Measurements from ENCODE around the gene PITPNM2.
"Not testable (repeated sequence)": the region's sequence is repeated elsewhere in the genome, so short reads cannot be mapped to it uniquely, and the experiment has no call there.

Gene PITPNM2

DNA sequence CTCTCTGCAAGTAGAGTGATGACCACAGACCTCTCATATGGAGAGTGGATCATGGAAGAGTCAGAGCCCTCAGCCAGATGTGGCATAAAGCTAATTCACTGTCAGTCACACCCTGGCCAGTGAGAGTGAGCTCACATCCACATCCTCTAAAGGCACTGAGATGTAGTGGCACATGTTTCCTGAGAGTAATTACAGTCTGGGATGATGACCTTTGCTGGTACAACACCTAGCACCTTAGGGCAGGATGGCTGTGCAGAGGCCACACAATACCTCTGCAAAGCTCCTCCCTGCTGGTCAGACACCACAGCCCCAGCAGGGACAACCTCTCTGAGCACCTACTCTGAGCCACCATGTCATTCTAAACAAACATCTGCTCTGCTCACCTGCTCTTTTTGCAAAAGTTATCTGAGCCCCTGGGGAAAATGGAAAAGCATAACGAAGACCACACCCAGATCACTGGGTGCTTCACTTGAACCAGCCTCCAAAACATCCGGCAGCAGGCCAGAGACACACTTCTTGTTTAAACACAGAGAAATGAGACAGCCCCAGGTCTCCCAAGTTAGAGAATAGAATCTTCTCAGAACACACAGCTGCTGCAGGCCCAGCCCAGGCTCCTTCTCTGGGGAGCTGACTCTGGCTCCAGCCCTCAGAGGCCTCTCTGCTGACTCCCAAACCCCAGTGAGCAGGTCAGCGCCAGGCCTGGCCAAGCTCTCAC, 30.3 kb downstream of the PITPNM2 start:
- no peak for DNase-seq (ENCODE audit: low read depth, low spot score)

- no peak for DNase-seq (ENCODE audit: low read depth, low spot score)
These were observed 31.1 kb downstream of the PITPNM2 start for GRCh38 chr12:123119808-123120207.

DNA sequence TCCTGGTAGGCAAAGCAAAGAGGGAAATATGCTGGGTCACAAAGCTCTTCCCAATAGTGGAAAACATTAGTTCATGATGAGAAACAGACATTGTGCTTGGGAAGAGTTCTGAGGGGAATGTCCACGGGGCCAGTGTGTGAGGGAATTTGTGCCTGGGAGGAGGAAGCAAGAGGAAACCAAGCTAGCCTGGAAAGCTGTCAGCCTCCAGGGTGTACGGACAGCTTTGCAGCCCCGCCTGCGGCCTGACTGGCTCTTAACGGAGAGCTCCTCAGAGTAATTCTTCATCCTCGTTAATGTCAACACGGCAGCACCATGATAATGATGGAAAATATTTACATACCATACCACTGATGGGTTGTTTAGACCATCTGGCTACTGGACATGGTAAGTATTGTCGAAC, 32.4 kb downstream of the PITPNM2 start:
- no peak for DNase-seq (ENCODE audit: low read depth, low spot score)

DNA sequence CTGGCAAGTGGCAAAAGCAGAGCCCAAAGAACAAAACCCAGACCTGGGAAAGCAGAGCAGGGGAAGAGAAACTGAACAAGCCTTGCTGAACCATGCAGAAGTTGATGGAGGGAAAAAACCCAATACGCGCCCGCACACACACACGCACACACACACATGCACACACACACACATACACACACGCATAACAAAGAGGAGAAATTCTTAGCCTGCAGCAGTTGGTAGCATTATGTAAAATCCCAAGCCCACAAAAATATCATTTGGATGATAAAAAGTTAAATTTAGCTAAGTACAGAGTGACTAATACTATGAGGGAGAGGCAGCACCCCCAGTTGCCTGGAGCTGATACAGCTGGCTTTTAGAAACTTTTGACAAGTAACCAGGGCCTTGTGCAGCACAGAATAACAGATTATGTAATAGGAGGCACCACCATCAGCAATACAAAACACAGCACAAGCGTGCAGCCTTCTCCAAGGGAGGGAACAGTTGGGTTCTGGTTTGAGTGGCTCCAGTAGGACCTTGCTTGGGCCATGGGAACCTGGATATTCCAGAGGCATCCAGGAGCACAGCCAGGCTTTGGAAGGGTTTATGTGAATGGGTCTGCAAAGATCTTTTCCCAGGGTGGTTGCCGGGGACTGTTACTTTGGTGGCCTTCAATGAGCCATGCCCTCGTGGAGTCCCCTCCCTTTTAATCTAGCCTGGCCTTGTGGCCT, 35.3 kb downstream of the PITPNM2 start:
- no peak for DNase-seq (ENCODE audit: low read depth, low spot score)

GRCh38 chr12:123114304-123115083, 36.4 kb downstream of the PITPNM2 start:
- no peak for DNase-seq (ENCODE audit: low read depth, low spot score)

GRCh38 chr12:123113026-123113425, 37.9 kb downstream of the PITPNM2 start:
- no peak for DNase-seq (ENCODE audit: low read depth, low spot score)

GRCh38 chr12:123111498-123112165, 39.3 kb downstream of the PITPNM2 start:
- no peak for DNase-seq (ENCODE audit: low read depth, low spot score)

DNA sequence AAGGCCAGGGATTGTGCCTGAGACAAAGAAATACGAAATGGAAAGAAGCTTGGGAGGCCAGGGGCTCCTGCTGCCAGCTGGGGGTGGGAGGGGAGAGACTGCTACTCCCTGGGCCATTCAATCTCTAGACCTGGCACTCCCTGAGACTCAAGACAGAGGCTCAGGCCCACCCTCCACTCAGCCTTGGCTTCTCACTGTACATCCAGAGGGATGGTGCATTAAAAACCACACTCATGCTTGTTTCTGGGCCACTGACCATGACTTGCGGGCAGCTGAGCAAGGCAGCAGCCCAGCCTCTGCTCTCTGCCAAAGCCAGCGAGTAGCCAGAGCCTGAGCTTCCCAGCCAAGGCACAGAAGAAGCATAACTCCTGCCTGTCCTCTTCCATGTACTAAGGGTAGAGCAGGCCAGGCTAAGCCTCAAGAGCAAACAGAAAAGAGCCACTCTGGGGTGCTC, 41.5 kb downstream of the PITPNM2 start:
- no peak for DNase-seq (ENCODE audit: low read depth, low spot score)

DNA sequence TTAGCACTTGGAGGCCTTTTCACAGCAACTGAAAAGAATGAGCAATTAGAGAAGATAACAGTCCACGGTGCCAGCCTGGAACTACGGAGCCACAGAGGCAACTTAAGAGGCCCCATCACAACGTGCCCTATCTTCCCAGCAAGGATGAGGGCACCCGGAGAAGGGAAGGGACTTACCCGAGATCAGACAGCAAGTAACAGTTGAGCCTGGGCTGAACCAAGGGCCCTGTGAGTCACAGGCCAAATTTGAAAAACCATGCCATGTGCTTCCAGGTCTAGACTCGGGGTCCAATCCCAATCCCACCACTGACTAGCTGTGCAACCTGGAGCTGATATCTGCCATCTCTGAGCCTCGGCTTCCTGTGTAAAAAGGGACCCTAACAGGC, 42.2 kb downstream of the PITPNM2 start:
- DNase-seq (ENCODE audit: low read depth, low spot score), result no peak

GRCh38 chr12:123107926-123108681, 42.8 kb downstream of the PITPNM2 start:
- no peak for DNase-seq (ENCODE audit: low read depth, low spot score)

DNA sequence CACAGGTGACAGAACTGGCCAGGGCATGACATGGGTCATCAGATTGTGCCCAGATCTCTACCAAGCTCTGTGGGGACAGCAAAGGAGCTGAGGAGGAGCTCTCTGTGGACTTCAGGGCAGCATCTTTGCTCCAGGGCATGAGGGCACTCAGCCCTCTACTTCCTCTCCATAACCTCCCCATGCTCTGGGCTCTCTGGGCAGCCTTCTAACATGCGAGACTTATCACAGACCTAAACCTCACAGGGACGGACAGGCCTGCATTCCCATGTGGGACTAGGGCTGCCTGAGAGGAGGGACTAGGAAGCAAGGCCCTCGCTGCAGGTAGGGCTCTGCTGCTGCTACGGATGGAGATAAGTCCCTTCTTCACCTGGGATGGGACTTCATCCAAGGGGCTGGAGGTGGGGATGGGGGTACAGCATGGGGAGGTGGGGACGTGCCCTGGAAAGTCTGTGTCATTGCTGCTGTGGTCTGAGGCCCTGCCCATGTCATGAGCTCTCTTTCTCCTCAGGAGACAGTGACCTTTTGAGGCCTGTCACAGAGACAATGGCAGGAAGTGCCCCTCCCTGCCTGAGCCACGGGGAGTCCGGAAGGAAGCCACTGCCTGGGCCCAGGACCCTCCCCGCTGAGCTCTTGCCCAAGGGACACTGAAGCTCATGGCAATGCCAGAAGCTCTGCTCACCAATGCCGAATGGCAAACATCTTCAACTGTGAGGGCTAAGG, 44.1 kb downstream of the PITPNM2 start:
- DNase-seq (ENCODE audit: low read depth, low spot score), result peak; percentile 49

- peak; percentile 83 for DNase-seq (ENCODE audit: low read depth, low spot score)
These were observed 45.6 kb downstream of the PITPNM2 start for GRCh38 chr12:123105211-123105826.

GRCh38 chr12:123104809-123105208, 46.1 kb downstream of the PITPNM2 start:
- DNase-seq (ENCODE audit: low read depth, low spot score), result no peak

GRCh38 chr12:123104094-123104493, 46.8 kb downstream of the PITPNM2 start:
- DNase-seq (ENCODE audit: low read depth, low spot score), result not testable (repeated sequence)

- no peak for DNase-seq (ENCODE audit: low read depth, low spot score)
These were observed 47.9 kb downstream of the PITPNM2 start for GRCh38 chr12:123102781-123103503.

DNA sequence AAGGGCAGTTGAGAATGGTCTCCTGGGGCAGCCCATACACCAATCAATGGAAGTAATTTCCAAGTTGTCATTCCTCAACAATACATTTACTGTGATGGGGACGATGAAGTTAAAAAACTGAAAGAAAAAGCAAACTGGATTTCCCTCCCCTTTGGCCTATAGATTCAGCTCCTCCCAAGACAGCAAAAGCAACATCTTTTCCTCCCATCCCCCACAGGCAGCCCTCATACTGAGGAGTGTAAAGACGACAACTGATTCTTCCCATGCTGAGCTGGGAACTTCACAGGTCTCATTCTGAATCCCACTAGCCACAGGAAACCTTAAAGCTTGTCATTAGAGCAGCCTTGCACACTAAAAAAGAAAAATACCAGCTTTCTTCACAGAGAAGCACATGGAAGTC, 48.5 kb downstream of the PITPNM2 start:
- no peak for DNase-seq (ENCODE audit: low read depth, low spot score)

DNA sequence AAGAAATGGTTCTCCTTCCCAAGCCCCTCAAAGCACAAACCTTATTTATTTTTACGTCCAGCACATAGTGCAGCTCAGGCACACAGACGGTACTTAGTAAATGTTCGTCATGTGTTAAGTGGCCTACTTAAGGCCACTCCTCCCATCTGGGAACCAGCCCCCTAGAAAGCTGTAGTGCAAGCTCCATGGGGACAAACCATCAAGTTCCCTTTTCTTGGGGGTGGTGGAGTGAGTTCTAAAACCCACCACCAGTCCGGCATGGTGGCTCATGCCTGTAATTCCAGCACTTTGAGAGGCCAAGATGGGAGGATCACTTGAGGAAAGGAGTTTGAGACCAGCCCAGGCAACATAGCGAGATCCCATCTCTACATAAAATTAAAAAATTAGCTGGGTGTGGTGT, 49.4 kb downstream of the PITPNM2 start:
- no peak for DNase-seq (ENCODE audit: low read depth, low spot score)

All from ELF-1 (cell line).